A549 (cell line): ENCODE results near the gene SORCS2.

ENCODE experiments used
- BHLHE40 ChIP-seq: IDR thresholded peaks from 2 replicates; pipeline ENCODE4 v1.6.1; 2012; ENCODE audit warnings: low read depth, low read length, inconsistent platforms
- CEBPB ChIP-seq, 2 experiments: fragments of >200 bp in 1 of 2; sonication (Bioruptor Twin) in 1 of 2; formaldehyde crosslinking in 1 of 2; IDR thresholded peaks; 2 replicates each; pipeline ENCODE4 v1.6.1; 2012 to 2016
- EP300 ChIP-seq, 2 experiments: fragments of >200 bp; sonication (Bioruptor Twin); formaldehyde crosslinking; IDR thresholded peaks; 2 replicates in 1 of 2; 3 replicates in 1 of 2; pipeline ENCODE4 v1.6.1; 2016 to 2017
- ESRRA ChIP-seq: fragments of 150-350 bp; IDR thresholded peaks from 2 replicates; pipeline ENCODE4 v1.6.1; 2014; ENCODE audit warnings: mild to moderate bottlenecking, low read length, borderline replicate concordance
- FOSL2 ChIP-seq, 2 experiments: fragments of 450-650 bp in 1 of 2; fragments of >200 bp in 1 of 2; sonication (Bioruptor Twin) in 1 of 2; formaldehyde crosslinking; IDR thresholded peaks; 2 replicates each; pipeline versions ENCODE4 v1.5.0 to v1.6.1; 2016 to 2020; ENCODE audit warnings: mild to moderate bottlenecking in 1 of 2, moderate library complexity in 1 of 2
- RAD21 ChIP-seq, 2 experiments: fragments of >200 bp in 1 of 2; sonication (Bioruptor Twin) in 1 of 2; formaldehyde crosslinking in 1 of 2; IDR thresholded peaks in 1 of 2; conservative IDR thresholded peaks in 1 of 2; 2 replicates in 1 of 2; 3 replicates in 1 of 2; pipeline ENCODE4 v1.6.1; 2012 to 2018; ENCODE audit warnings: inconsistent platforms in 1 of 2
- RNF2 ChIP-seq: fragments of 200-600 bp; sonication (generic); IDR thresholded peaks from 2 replicates; pipeline ENCODE4 v1.6.1; 2016; ENCODE audit warnings: low read depth, mild to moderate bottlenecking, antibody characterized with exemption, moderate library complexity, borderline replicate concordance
- TP53 ChIP-seq: fragments of 250-450 bp; sonication (Bioruptor Pico); IDR thresholded peaks from 2 replicates; pipeline ENCODE4 v1.5.0; 2021; ENCODE audit warnings: mild to moderate bottlenecking, moderate library complexity
- TF ChIP-seq, protein P1 (sequence below): fragments of >200 bp; sonication (Bioruptor Twin); formaldehyde crosslinking; IDR thresholded peaks from 3 replicates; pipeline ENCODE4 v1.5.1; 2016
- TF ChIP-seq, protein P2 (sequence below): IDR thresholded peaks from 2 replicates; pipeline ENCODE4 v1.6.1; 2012
- TF ChIP-seq, protein P3 (sequence below): fragments of >200 bp; sonication (Bioruptor Twin); formaldehyde crosslinking; IDR thresholded peaks from 2 replicates; pipeline ENCODE4 v1.6.1; 2016

DNA sequence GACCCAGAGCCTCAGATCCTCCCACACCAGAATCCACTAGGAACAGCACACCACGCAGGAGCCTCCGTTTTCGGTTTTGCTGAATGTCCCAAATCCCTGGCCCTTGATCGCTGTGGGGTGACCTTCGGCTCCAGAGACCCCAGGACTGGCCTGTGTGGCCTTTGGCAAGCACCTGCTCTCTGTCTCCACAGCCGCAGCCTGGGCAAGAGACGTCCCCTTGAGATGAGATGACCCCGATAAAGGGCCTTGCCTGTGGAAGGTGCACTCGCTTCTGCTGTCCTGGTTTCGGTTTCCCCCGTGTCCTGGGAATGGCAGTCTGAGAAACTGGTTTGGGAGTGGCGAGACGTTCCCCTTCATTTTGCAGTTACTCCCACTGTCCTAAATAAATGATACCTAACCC lies 232.8 kb downstream of the SORCS2 start:
- no peak for TF ChIP-seq CEBPB (IDR thresholded peaks at IDR 0.05)
- no peak for TF ChIP-seq RAD21 (conservative IDR thresholded peaks at IDR 0.05 in 1 of 2, IDR thresholded peaks at IDR 0.05 in 1 of 2)
- TF ChIP-seq, protein P1, sequence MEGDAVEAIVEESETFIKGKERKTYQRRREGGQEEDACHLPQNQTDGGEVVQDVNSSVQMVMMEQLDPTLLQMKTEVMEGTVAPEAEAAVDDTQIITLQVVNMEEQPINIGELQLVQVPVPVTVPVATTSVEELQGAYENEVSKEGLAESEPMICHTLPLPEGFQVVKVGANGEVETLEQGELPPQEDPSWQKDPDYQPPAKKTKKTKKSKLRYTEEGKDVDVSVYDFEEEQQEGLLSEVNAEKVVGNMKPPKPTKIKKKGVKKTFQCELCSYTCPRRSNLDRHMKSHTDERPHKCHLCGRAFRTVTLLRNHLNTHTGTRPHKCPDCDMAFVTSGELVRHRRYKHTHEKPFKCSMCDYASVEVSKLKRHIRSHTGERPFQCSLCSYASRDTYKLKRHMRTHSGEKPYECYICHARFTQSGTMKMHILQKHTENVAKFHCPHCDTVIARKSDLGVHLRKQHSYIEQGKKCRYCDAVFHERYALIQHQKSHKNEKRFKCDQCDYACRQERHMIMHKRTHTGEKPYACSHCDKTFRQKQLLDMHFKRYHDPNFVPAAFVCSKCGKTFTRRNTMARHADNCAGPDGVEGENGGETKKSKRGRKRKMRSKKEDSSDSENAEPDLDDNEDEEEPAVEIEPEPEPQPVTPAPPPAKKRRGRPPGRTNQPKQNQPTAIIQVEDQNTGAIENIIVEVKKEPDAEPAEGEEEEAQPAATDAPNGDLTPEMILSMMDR = no peak
- TF ChIP-seq FOSL2 (IDR thresholded peaks at IDR 0.05) = no peak
- TF ChIP-seq FOSL2 (CRISPR knock-in tag; IDR thresholded peaks at IDR 0.05) = no peak
- TF ChIP-seq, protein P2, sequence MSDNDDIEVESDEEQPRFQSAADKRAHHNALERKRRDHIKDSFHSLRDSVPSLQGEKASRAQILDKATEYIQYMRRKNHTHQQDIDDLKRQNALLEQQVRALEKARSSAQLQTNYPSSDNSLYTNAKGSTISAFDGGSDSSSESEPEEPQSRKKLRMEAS = no peak
- TF ChIP-seq TP53 (CRISPR knock-in tag) = no peak
- no peak for TF ChIP-seq RNF2
- TF ChIP-seq ESRRA = no peak
- TF ChIP-seq EP300 (IDR thresholded peaks at IDR 0.05) = no peak
- TF ChIP-seq BHLHE40 = no peak
- TF ChIP-seq, protein P3, sequence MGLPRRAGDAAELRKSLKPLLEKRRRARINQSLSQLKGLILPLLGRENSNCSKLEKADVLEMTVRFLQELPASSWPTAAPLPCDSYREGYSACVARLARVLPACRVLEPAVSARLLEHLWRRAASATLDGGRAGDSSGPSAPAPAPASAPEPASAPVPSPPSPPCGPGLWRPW = no peak
